Globus pallidus (tissue), 1 donor: Measurements from ENCODE around the gene INSRR.

ENCODE experiments used
- DNase-seq: peaks from one replicate; pipeline ENCODE4 v3.0.0-alpha.2; 2015; ENCODE audit warnings: low spot score

The INSRR gene

DNA sequence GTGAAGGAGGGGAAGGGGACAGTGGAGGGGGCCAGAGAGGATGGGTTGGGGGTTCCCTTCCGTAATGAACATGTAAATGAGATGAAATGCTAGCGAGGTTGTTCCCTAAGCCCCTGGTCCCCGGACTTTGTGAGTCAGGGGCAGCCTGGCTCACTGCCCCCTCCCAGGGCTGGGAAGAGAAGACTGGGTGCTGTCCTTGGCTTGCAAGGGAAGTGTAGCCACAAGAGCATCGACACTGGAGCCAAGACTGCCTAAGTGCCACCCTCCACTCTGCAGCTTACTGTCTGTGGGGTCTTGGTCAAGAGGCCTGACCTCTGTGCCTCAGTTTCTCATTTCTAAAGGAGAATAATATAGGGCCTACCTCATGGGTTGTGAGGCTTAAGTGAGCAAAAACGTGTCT lies 35.1 kb upstream of the INSRR start:
- no peak for DNase-seq

- DNase-seq = no peak
Observed at GRCh38 chr1:156893048-156893953, 34.4 kb upstream of the INSRR start, which contains the start of gene PEAR1. Gene PEAR1, plus strand, starts transcription at chr1:156893718. Its CDS starts 10,209 bp downstream, at chr1:156903927.

DNA sequence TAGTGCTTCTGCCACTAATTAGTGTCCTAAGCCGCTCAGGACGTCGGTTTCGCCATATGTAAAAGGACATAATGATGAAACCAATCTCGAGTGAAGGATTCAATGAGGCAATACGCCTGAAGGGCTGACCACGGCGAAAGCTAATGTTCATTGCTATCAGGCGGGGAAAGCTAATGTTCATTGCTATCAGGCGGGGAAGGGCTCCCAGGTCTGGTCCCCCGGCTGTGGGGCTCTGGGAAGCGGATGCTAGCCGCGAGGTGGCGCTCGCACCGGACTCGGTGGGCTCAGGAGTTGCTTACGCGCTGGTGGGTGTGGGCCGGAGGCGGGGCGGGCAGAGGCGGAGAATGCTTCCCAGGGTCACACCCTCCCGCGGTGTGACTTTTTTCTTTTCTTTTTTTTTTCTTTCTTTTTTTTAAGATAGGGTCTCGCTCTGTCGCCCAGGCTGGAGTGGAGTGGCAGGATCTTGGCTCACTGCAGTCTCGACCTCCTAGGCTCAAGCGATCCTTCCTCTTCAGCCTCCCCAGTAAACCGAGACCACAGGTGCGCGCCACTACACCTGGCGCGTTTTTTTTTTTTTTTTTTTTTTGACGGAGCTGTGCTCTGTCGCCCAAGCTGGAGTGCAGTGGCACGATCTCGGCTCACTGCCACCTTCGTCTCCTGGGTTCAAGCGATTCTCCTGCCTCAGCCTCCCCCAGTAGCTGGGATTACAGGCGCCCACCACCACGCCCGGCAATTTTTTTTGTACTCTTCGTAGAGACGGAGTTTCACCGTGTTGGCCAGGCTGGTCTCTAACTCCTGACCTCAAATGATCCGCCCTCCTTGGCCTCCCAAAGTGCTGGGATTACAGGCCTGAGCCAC lies 33.5 kb upstream of the INSRR start:
- peak; percentile 65 for DNase-seq

DNA sequence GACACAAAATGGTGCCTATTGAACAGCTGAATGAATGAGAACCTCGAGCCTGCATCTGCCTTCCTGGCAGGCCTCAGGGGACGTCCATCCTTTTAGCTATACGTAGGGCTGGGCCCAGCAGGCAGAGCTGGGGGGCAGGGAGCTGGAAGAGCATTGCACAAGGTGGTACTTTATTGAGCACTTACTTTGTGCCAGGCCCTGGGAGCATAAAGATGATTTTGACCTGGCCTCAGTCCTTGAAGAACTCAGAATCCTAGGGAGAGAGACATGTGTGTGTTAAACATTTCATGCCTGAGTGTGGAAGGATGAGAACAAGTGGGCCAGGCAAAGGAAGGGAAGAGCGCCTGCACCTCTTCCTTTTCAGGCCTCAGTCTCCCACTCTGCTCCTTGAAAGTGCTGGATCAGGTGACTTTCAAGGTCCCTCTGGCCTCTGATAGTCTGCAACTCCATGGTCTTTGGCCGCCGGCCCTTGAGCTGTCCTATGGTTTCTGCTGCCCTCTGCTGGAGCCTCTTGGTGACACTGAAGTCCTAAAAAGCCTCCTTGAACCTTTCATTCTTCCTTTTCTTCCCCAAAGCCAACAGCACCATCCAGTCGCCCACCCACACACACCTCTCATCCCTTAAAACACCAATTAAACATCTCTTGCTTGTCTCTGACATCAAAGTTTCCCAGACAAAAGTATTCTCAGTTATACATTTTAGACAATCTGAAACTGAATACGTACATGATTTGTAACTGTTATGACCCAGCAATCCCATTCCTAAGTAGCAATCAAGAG lies 31.1 kb upstream of the INSRR start:
- DNase-seq = peak; percentile 69

DNA sequence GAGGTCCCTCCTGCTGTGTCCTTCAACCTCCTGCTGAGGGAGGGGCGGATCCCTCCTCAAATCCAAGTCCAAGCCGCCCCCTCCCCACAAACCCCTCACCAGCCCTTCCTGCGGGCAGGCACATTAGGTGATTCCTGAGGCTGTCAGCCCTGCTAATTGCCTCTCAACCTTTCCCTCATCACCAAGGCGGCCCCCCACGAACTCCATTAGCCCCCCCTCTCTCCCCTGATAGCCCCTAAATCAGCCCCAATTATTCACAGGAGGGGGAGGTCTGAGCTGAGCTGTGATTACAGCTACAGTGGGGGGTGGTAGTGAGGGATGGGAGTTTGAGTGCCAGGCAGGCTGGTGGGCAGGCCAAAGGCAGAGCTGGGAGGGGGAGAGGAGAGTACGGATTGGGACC lies 28.8 kb upstream of the INSRR start:
- no peak for DNase-seq

GRCh38 chr1:156887317-156887716 lies 28.4 kb upstream of the INSRR start:
- no peak for DNase-seq

- no peak for DNase-seq
Observed at GRCh38 chr1:156886583-156887281, 27.8 kb upstream of the INSRR start.

GRCh38 chr1:156885880-156886355 lies 27.0 kb upstream of the INSRR start:
- DNase-seq = no peak

- no peak for DNase-seq
Observed at GRCh38 chr1:156885314-156885713, 26.4 kb upstream of the INSRR start.

DNA sequence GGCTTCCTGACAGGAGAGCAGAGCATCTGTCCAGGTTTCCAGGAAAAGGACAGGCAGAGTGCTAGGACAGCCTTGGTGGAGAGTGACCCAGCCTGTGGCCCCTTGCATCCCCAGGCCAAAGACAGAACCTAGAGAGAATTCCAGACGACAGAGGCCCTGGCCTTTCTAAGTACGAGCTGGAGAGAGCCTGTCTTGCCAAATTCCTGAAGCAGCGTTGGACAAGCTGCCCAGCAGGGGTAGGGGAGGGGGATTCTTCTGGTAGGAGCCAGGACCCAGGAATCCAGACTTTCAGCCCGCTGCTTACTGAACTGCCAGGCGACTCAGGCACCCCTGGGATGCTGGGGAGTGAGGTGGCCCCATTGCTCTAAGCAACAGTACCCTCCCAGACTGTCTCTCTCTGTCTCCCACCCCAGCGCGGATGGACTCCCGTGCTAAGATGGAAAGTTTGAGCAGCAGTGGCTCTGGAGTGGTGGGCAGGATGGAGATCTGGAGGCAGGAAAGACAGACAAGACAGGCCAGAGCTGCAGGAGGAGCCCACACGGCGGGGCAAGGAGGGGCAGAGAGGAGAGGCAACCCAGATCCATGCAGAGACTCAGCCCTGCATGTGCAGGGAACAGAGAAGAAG lies 25.8 kb upstream of the INSRR start:
- DNase-seq = no peak

GRCh38 chr1:156883919-156884318 lies 25.0 kb upstream of the INSRR start:
- DNase-seq = no peak

GRCh38 chr1:156882543-156882942 lies 23.6 kb upstream of the INSRR start:
- no peak for DNase-seq

- DNase-seq = no peak
Observed at GRCh38 chr1:156881663-156882062, 22.7 kb upstream of the INSRR start.

- DNase-seq = no peak
Observed at GRCh38 chr1:156881101-156881500, 22.2 kb upstream of the INSRR start.

DNA sequence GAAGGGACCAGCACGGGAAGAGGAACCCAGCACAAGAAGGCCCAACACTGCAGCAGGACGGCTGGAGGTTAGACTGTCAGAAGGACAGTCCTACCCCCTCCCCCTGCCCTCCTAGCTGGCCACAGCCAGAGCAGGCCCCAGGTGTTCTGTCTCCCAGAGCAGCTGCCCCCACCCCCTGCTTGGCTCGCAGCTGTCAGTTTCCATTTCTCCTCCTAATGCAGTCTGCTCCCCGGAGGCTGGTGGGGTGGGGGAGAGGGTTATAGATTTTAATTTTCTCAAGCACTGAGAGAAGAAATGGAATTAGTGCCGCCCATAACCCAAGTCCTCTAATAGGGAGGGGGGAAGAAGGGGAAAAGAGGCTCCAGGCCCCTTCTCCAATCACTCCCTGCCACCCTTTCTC lies 21.6 kb upstream of the INSRR start:
- no peak for DNase-seq

DNA sequence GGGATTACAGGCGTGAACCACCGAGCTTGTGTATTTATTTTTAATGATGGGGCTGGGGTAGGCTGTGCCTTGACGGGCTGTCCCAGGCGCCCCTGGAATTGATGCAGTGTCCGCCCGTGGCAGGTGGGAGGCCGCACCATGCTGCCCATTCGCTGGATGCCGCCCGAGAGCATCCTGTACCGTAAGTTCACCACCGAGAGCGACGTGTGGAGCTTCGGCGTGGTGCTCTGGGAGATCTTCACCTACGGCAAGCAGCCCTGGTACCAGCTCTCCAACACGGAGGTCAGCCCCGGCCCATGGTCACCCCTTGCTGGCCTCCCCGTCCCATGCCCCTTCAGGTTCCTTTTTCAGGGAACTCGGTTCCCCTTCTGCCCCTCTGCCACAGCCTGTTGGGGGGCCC lies 21.0 kb upstream of the INSRR start:
- no peak for DNase-seq

- no peak for DNase-seq
Observed at GRCh38 chr1:156877433-156878170, 18.7 kb upstream of the INSRR start.

DNA sequence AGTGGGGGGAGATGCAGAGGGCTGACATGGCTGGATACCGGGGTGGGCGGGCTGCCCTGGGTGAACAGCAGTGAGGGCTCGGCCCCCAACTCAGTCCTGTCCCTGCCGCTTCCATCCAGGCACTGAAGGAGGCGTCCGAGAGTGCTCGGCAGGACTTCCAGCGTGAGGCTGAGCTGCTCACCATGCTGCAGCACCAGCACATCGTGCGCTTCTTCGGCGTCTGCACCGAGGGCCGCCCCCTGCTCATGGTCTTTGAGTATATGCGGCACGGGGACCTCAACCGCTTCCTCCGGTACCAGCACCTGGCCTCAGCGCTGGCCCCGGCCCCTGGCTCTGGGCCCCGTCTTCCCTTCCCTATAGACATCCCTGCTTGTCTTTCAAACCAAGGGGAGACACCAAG lies 17.4 kb upstream of the INSRR start:
- DNase-seq = no peak

- no peak for DNase-seq
Observed at GRCh38 chr1:156875341-156875615, 16.4 kb upstream of the INSRR start.

GRCh38 chr1:156874572-156875340 lies 15.8 kb upstream of the INSRR start:
- no peak for DNase-seq
